Activated CD8-positive, alpha-beta memory T cell treated with anti-CD3 and anti-CD28 coated beads, Interleukin-2, amount 50 U/mL, for 4 hours (primary cell): ENCODE results near the gene KIRREL3.

Experiments
- DNase-seq: peaks from one replicate; pipeline ENCODE4 v3.0.0-alpha.2; 2020

Gene KIRREL3

DNA sequence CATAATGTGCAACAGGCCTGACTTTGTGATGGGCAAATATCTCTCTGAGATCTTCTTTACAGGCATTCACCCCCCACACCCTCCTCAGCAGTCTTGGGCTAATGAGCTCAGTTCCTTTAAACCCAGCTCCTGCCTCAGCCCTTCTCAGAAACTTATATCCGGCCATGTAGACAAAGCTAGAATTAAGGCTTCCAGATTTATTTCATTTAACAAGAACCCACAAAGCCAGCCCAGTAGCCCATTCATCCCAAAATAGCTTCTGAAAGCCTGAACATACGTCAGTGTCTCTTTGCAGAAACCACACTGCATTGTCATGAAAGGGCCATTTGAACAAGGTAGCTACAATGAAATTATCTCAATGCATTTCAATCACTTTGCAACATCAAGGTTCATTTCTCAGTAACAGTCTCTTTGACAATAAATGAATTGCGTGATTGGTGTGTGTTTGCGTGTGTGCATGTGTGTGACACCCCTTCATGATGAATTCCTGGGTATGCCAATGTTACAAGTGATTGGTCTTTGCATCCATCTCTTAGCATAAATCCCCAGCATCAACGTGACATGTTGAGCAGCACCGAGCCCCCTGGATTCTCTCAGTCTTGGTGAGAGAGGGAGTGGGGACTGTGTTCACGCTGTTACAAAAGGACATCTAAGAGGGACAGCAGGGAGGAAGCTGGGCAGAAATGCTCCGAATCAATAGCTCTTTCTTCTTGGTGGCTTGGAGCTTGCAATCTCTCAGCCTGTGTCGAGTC lies 299.6 kb downstream of the KIRREL3 start:
- DNase-seq: no peak

DNA sequence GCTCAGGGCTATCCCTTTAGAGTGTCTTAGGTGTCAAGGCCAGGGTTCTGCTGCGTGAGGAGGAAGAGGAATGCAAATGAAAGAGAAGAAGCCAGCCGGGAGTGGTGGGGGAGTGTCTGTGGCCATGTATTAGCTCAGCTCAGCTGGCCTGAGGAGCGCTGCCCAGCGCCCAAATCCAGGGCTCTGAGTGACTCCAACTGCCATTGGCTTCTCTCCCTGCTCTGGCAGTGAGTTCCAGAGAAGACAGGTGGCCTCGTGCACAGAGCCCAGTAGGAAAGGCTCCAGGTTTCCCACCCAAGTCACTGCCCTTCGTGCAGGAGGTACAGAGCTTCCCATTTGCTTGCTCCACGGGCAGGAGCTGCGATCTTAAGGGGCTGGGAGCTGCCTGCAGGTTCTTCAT lies 302.0 kb downstream of the KIRREL3 start:
- DNase-seq: no peak

DNA sequence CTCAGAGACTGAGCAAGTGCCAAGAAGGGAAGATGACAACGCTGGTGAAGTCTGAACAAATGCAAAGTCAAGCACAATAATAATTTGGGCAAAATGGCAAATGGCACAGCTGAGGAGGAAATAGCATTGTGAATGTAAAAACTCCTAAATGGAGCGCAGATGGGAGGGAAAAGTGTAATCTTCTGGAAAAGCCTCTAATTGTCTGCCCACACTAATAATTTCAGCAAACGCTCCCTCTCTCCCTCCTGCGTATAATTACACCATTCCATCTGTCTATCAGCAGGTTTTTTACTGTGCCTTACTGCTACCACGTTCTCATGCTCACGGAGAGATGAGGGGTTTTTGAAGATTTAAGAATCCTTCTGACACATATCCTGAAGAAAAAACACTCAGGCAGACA lies 302.6 kb downstream of the KIRREL3 start:
- DNase-seq: no peak

DNA sequence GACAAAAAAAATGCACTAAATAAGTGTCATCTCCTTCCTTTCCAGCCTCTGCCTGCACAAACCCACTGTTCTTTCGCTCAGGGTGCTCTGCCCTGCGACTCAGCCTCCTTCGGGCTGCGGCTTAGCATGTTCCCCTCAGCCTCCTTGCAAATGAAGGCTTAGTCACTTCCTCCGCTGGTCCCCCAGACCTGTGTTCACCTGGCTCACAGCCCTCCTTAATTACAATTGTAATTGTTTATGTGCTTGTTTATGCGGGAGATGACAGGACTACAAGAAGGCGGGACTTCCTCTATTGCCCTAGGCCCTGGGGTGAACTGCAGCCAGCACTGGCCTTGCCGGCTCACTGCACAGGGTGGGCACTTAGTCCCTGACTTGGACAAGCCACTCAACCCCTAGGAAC lies 303.6 kb downstream of the KIRREL3 start:
- DNase-seq: no peak

DNA sequence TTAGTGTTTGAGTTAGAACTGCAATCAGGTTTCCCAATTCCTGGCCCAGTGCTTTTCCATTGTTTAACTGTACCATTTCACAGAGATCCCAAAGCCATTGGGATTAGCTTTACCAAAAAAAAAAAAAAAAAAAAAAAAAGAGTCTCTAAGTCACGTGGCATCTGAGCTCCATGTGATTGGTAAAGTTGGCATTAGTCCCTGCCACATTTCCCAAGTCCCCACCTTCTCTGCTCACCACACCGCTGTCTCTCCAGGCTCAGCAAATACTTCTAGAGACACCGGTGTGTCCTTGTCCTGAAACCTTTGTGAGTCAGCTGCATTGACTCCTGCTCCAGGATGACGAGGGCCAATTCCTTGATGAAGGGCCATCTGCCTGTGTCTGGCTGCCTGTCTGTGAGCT lies 305.3 kb downstream of the KIRREL3 start:
- DNase-seq: no peak

DNA sequence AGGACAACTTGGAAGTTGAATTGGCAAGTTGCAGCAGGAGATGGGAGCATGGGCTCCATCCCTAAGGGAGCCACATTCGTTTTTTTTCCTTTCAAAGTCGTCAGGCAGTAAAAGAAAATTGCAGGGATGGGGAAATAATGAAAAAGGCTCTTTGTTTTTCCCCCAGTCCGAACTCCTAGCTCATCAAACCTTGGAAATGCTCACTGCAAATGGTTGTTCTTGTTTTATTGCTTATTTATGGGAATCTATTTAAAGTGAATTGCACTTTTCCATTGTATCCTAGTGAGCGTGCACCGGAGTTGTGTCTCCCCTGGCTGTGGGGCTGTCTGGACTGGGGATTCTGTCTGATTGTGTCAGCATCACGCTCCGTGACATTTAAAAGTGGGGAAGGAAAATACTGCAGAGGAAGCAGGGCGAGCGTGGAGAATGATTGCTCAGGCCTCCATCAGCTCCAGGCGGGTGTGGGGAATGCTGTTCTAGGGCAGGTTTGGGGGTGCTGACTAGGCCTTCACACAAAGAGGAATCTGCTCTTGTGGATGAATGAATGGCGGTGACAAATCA lies 306.4 kb downstream of the KIRREL3 start:
- DNase-seq: no peak

DNA sequence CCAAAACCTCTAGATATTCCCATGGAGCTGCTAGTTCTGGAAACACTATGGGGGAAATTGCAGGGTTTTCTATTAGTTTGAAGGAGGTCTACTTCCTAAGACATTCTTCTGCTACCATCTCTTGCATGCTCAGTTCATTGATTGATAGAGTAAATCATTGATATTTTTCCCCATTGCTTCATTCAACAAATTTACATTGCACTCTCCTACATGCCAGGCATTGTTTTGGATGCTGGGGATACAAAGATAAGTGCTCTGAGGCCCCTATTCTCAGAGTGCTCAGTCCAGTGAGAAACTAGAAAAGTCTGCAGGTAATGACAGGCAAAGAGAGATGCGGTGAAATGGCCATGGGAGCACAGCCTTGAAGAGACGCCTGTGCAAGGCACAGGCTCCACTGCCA lies 313.1 kb downstream of the KIRREL3 start:
- no peak for DNase-seq

DNA sequence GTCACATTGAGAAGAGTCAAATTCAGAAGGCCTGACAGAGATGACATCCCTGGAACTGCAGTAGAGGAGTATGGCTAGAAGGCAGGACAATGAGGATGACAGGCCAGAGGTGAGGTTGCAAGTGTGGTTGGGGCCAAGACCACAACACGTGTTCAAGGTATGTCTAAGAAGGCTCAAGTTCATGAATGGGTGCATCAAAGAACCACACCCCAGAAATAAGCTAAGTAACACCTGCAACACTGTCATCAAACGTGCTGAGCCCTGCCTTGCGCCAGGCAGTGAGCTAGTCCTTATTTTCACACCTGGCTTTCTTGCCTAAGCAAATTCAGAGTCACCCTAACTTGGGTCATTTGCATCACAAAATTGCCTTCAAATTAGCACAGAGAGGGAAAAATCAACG lies 313.6 kb downstream of the KIRREL3 start:
- no peak for DNase-seq

DNA sequence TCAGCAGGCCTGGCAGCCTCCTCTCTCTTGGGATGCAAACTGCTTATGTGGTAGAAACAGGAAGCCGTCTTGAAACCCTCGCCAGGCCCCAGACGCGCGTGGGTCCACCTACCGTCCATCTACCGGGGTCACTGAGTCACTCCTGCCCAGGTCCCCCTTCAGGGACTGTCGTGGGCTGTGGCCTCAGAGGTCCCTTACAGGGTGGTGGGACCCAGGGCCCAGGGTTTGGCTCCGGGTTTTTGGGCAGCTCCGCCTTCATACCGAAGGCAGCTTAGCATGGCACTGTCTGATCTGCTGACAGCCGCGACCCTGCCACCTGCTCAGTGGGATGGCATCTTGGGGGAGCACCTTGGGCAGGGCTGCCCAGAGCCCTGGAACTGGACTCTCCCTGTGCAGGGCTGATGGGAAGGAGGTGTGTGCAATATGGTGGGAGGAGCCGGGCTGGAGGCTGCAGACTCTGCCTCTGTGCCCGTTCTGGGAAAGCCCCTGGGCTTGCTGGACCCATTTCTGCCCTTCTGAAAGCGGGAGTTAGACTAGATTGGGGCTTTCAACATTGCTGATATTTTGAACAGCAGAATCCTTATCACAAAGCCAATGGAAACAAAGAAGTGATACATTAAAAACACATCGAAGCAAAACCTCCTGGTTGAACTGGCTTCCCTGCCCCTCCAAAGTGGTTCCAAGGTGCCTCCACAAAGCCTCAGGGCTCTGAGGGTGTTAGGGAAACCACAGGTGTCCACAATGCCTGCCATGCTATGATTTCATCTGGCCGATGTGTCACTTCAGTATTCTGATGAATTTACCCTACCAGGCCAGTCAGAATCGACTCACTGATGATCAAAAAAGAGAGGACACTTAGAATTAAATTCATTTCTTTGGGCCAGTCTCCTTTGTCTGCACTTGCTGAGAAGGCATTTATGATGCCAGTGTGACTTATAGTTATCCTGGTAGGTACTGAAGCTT lies 316.5 kb downstream of the KIRREL3 start:
- no peak for DNase-seq

DNA sequence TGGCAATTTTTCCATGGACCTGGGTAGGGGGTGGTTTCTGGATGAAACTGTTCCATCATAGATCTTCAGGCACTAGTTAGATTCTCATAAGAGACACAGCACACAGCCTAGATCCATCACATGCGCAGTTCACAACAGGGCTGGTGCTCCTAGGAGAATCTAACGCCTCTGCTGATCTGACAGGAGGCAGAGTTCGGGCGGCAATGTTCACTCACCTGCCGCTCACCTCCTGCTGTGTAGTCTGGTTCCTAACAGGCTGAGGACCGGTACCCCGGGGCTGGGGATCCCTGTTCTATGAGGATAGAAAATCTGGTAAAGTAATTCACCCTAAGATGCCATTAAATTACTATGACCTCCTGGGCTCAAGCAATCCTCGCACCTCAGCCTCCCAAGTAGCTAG lies 318.0 kb downstream of the KIRREL3 start:
- DNase-seq: no peak

DNA sequence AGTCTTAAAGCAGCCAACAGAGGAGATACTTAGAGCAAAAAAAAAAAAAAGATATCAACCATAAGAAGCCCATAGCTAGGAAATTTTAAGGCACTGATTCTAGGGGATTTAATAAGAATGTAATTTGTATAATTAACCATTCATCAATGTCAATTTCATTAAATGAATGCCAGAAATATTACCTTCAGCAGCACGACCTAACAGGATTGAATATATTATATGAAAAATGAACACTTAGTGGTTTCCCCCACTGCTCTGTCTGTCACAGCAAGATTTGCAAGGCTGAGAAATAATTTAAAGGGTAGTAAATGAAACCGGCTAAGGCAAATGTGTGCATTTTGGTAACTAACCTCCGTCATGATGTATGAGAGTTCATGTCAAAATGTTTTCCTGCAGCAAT lies 319.9 kb downstream of the KIRREL3 start:
- DNase-seq: no peak

DNA sequence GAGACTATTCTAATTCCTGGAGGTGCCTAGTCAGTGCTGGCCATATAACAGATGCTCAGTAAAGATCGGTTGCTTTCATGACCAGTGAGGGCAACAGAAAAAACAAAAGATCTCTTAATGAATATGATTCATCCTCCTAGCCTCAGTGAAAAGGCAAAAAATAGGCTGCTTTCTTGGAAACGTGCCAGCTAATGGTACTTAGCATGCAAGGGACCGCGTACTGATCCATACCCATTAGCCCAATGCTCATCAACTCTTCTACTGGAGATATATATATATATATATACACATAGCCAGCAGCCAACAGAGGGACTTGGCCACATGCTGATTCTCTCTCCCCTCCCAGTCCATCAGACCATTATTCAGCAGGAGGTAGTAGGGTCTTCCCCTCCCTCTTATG lies 320.4 kb downstream of the KIRREL3 start:
- DNase-seq: no peak

DNA sequence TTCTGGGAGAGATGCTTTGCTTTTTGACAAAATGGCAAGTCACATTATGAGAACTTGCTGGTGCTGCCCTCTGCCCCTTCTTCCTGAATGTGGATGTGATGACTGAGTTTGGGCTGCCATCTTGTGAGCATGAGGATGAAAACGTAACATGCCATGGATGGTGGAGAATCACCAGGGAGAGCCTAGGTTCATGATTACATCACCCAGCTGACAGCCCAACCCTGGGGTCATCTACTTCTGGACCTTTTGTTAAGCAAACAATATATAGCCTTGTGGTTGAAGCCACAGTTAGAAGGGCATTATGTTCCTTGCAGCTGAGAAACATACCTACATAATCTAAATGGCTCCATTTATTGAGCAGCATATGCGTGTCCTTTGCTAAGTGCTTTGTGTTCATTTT lies 321.5 kb downstream of the KIRREL3 start:
- DNase-seq: no peak

DNA sequence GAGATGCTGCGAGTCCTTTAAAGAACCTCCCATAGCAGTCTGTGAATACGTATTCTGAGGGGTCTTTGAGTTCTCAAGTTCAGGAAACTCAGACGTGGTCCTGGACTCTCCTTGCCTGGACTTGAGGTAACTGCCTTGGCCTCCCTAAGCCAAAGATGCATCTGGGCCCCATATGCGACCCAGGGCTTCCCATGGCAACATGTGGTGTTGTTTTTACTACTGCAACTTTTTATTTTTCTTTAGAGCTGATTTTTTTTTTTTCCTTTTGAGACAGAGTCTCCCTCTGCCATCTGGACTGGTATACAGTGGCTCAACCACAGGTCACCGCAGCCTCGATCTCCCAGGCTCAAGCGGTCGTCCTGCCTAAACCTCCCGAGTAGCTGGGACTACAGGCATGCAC lies 324.0 kb downstream of the KIRREL3 start:
- no peak for DNase-seq

DNA sequence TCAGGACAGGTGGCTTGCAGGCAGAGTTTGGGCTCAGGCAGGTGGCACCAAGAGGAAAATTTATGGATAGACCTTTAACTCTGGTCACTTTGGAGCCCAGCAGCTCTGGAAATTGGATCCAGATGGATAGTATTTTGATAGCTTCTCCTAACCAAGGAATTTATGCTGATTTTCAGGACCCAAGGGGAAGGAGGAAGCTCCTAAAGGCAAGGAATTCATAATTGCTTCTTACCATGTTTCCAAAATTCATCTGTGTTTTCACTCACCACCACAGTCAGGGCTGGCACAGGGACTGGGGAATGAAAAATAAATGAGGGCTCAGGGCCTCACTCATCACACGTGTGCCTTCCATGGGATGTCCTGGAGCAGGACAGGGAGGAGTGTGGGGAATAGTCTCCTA lies 327.3 kb downstream of the KIRREL3 start:
- no peak for DNase-seq

DNA sequence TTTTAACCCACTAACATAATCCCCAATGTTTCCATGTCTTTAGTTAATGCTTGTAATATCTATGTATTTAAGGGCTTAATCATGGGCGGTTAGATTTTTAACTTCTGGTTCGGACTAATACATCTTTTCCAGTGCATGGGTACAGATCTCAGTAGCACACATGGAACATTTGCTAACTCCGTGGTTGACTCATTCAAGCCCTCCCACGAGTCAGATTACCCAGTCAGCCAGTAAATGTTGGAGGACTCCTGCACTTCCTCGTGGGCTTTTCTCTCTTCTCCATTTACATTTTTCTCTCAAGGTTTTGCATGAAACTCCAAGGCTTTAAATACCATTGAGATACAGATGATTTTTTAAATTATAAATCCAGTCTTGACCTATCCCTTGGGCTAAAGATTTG lies 331.2 kb downstream of the KIRREL3 start:
- no peak for DNase-seq

DNA sequence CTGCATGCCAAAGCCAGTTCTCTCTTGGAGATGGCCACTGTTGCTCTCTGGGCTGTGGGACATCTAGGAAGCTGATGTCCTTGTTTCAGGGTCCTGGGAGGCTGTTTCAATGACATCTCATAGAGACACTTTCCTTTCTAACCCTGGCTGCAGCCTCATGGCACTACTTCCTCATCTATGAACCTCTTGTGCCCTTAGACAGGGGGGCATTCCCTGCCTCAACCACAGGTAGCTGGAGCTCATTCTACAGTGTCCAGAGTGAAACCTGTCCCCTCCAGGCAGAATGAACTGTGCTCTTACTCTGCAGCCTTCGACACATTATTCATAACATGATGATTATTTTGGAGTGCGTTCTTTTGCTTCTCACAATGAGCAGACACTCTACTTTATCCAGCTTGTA lies 335.9 kb downstream of the KIRREL3 start:
- no peak for DNase-seq

DNA sequence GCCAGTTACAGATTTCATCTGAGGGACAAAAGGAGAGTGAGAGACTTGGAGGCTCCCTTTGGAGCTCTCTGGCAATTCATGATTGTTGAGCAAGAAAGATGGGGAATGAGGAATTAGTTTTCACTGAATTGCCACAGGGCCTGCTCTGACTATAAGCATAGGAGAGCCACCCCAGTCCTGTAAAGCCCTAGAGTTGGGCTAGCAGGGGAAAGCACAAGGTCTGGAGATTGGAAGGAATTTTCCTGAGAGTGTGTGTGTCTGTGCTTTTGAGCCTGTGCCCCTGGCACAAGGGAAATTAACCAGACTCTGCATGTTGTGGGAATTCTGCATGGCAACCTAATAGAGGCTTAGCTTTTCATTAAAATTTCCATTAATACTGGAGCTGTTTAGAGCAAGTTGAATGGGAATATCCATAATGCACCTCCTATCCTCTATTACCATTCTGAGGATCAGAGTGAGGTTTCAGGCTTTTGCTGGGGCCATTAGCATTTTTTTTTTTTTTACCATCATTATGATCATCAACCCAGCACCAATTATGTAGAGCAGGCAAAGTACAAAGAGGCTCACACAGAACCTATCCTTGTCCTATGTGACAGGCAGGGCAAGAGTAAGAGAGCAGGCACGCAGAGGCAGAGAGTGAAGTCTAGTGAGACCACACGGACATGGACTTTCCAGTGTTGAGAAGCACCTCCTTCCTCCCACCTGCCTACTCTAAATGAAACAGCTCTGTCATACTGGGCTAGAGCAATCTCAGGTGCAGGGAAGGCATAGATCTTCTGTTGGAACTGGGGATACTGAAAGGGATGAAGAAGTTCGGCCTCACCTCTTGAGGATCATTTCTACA lies 336.6 kb downstream of the KIRREL3 start:
- no peak for DNase-seq

DNA sequence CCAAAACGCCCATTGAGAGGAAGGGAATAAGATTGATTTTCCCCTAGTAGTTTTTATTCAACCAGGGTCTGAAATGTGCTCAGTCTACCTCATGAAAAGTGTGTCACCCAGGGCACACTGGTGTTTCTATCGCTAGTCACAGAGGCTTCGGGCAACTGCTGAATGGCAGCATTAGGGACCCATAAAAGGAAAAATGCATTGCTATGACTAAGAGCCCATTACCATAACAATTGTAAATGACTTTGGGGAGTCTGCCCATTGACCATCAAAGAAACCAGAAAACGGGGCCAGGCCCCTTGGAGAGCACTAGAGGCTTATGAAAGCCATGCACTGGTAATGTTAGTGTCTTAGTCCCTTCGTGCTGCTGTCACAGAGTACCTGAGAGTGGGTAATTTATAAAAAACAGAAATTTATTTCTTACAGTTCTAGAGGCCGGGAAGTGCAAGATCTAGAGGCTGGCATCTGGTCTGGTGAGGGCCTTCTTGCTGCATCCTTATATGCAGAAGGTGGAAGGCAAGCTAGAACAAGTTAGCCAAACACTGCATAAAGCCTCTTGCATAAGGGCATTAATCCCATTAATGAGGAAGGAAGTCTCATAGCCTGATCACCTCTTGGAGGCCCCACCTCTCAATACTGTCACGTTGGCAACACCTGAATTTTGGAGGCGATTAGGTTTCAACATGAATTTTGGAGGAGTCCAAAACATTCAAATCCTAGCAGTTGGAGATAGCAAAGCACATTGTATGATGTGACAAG lies 338.4 kb downstream of the KIRREL3 start:
- DNase-seq: no peak

DNA sequence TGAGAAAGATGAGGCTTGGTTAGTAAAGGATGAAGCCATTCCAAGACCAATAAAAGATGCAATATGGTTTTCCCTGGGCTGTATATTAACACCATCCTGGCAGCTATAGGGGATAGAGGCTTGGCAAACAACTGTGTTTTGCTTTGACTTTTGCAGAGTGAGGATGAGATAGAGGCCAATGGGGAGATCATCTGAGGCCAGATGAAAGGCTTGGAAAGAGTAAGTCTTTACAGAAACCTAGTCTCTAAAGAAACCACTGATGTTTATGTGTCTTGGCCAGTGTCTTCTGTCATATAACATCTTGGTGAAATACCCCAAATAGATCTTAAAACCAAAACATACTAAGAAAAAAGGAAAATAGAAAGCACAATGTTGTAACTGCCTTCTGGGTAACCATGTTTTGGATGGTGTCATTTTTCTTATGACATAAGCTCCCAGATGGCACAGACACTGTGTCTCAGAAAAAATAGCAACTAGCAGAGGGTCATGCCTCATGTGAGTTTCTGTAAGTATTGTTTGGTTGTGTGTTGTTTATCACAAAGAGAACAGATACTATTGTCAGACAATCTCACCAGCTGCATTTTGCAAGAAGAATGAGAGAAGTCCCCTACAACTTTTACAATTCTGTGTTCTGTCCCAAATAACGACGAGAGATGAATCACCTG lies 339.7 kb downstream of the KIRREL3 start:
- no peak for DNase-seq

DNA sequence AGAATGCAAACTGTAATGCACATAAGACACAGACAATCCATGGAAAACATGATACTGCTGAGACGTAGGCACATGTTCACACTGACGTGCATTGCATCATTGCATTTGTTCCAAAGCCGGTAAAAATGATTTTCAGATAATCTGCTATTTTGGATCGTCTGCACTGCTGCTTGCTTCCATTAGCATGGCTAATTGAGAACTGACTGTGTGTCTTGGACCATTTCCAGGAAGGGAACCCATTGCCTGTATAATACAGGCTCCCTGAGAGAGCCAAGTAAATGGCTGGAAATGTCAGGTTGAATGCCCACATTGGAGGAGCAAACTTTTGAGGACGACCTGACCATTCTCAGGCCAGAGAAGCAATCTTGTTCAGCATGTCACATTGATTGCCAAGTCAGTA lies 340.2 kb downstream of the KIRREL3 start:
- DNase-seq: no peak
